HepG2 (cell line): ENCODE results near the gene HDHD3. TPM values are rescaled to one million over a fixed set of nuclear protein-coding genes. Genes with fewer than 3 reads are reported as not detected.

Experiments used
- CCDC6 ChIP-seq: sonication (generic); formaldehyde crosslinking; IDR thresholded peaks from 2 replicates; pipeline ENCODE4 v1.8.1; 2022; ENCODE audit warnings: mild to moderate bottlenecking, missing genetic modification reagents, moderate library complexity
- DPF2 ChIP-seq: sonication (generic); formaldehyde crosslinking; IDR thresholded peaks from 2 replicates; pipeline ENCODE4 v1.4.0; 2020; ENCODE audit warnings: mild to moderate bottlenecking, low read depth, missing genetic modification reagents, borderline replicate concordance
- HNRNPUL1 ChIP-seq: fragments of 200-400 bp; formaldehyde crosslinking; IDR thresholded peaks from 2 replicates; pipeline ENCODE4 v1.6.1; 2017; ENCODE audit warnings: low read depth, mild to moderate bottlenecking, low read length, moderate library complexity
- LCORL ChIP-seq, 2 experiments: fragments of 450-650 bp in 1 of 2; sonication (generic) in 1 of 2; formaldehyde crosslinking in 1 of 2; IDR thresholded peaks; 2 replicates each; pipeline versions ENCODE4 v1.5.0 to v1.6.1; 2017 to 2020; ENCODE audit warnings: antibody characterized with exemption in 1 of 2, missing genetic modification reagents in 1 of 2
- MIER3 ChIP-seq: IDR thresholded peaks from 2 replicates; pipeline ENCODE4 v1.6.1; 2016; ENCODE audit warnings: missing compliant biosample characterization, borderline replicate concordance
- NRL ChIP-seq: sonication (generic); formaldehyde crosslinking; IDR thresholded peaks from 2 replicates; pipeline ENCODE4 v1.5.0; 2020; ENCODE audit warnings: missing genetic modification reagents, mild to moderate bottlenecking, moderate library complexity, borderline replicate concordance
- RBM22 ChIP-seq: fragments of 200-400 bp; formaldehyde crosslinking; optimal IDR thresholded peaks from 2 replicates; pipeline ENCODE3; 2017; ENCODE audit warnings: mild to moderate bottlenecking, low read length, moderate library complexity
- RFX1 ChIP-seq: fragments of 450-650 bp; IDR thresholded peaks from 2 replicates; pipeline ENCODE4 v1.6.1; 2017
- SATB2 ChIP-seq: sonication (generic); formaldehyde crosslinking; IDR thresholded peaks from 2 replicates; pipeline ENCODE4 v1.5.0; 2020; ENCODE audit warnings: missing genetic modification reagents
- SMAD3 ChIP-seq: sonication (generic); formaldehyde crosslinking; IDR thresholded peaks from 2 replicates; pipeline ENCODE4 v1.4.0; 2020; ENCODE audit warnings: missing genetic modification reagents
- SOX6 ChIP-seq, 2 experiments: fragments of 450-650 bp in 1 of 2; sonication (generic) in 1 of 2; formaldehyde crosslinking in 1 of 2; IDR thresholded peaks; 2 replicates each; pipeline versions ENCODE4 v1.4.0 to v1.6.1; 2017 to 2020; ENCODE audit warnings: antibody characterized with exemption in 1 of 2, mild to moderate bottlenecking in 1 of 2, missing genetic modification reagents in 1 of 2
- UBTF ChIP-seq: sonication (generic); formaldehyde crosslinking; IDR thresholded peaks from 2 replicates; pipeline ENCODE4 v1.4.0; 2020; ENCODE audit warnings: mild to moderate bottlenecking, missing genetic modification reagents
- ZBTB42 ChIP-seq: sonication (generic); formaldehyde crosslinking; IDR thresholded peaks from 2 replicates; pipeline ENCODE4 v1.5.0; 2020; ENCODE audit warnings: mild to moderate bottlenecking, missing genetic modification reagents
- ZNF326 ChIP-seq: sonication (generic); formaldehyde crosslinking; IDR thresholded peaks from 2 replicates; pipeline ENCODE4 v1.4.0; 2020; ENCODE audit warnings: missing genetic modification reagents, borderline replicate concordance
- polyA plus RNA-seq, 8 experiments: library from polyadenylated mRNA; depleted of rRNA in 3 of 8; stranded (reverse) in 7 of 8; unstranded in 1 of 8; fragments of >200 nt; fragmentation: Illumina TruSeq in 4 of 8; extraction: Trizol in 4 of 8; gene quantifications; 2 replicates each; pipeline versions ENCODE4 v1.2.1 to v1.2.3, GENCODE V29; 2011 to 2016; ENCODE audit warnings: low read depth in 4 of 8, missing spikeins in 1 of 8, mixed read lengths in 1 of 8; ENCODE audit not compliant: insufficient read depth in 1 of 8
- total RNA-seq, 5 experiments: library from RNA; depleted of rRNA; stranded (reverse); fragments of >200 nt; fragmentation: Illumina TruSeq; extraction: Trizol; gene quantifications; 2 replicates each; pipeline ENCODE4 v1.2.3, GENCODE V29; 2016; ENCODE audit warnings: low read depth in 1 of 5
- TF ChIP-seq, protein P1 (sequence below): sonication (generic); formaldehyde crosslinking; IDR thresholded peaks from 2 replicates; pipeline ENCODE4 v1.4.0; 2020; ENCODE audit warnings: missing genetic modification reagents, borderline replicate concordance
- TF ChIP-seq, protein P2 (sequence below): sonication (generic); IDR thresholded peaks from 2 replicates; pipeline ENCODE4 v1.6.1; 2016; ENCODE audit warnings: low read depth, borderline replicate concordance
- TF ChIP-seq, protein P3 (sequence below): sonication (generic); formaldehyde crosslinking; IDR thresholded peaks from 2 replicates; pipeline ENCODE4 v1.8.0; 2022; ENCODE audit warnings: low read depth, missing genetic modification reagents

The HDHD3 gene
- total and polyA plus RNA-seq, 2 of the 13 experiments (the other 11 are each of a cell fraction or from before 2014, with no cell fraction given), result 23.1 to 38.5 TPM

DNA sequence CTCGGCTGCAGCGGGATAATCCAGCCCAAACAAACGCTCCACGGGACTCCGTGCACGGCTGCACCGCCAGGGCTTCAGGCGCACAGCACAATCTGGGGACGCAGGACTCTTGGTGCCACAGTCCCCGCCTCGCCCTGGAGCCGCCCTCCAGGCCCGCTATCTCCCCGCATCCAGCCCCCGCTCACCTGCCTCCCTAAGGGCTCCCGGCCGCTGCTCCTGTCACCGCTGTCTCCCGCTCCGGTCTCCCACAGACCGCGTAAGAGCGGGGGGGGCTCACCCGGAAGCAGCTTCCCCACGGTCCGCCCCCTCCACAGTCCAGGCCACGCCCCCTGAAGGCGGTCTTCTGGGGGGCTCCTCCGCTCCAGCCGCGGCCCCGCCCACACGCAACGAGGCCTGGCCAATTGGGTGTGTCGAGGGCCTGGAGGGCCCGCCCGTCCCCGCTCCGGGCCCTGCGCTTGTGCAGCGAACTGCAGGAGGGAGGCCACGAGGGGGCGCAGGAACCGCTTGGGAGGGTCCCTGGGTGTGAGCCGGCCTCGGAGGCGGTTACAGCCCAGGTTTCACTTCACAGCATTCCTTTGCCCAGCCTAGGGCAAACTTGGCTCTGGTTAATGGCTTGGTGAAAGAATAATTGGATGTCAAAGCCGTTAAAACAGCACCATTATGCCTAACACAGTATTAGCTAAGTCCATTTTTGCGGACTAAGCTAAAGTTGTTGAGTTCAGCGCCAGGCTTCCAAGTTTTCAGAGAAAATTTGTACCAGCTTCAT is 24.4 kb upstream of the HDHD3 start, which contains the start of gene ALAD (continued):
- peak; percentile 54 for TF ChIP-seq UBTF (CRISPR knock-in tag)
- TF ChIP-seq, protein P1, sequence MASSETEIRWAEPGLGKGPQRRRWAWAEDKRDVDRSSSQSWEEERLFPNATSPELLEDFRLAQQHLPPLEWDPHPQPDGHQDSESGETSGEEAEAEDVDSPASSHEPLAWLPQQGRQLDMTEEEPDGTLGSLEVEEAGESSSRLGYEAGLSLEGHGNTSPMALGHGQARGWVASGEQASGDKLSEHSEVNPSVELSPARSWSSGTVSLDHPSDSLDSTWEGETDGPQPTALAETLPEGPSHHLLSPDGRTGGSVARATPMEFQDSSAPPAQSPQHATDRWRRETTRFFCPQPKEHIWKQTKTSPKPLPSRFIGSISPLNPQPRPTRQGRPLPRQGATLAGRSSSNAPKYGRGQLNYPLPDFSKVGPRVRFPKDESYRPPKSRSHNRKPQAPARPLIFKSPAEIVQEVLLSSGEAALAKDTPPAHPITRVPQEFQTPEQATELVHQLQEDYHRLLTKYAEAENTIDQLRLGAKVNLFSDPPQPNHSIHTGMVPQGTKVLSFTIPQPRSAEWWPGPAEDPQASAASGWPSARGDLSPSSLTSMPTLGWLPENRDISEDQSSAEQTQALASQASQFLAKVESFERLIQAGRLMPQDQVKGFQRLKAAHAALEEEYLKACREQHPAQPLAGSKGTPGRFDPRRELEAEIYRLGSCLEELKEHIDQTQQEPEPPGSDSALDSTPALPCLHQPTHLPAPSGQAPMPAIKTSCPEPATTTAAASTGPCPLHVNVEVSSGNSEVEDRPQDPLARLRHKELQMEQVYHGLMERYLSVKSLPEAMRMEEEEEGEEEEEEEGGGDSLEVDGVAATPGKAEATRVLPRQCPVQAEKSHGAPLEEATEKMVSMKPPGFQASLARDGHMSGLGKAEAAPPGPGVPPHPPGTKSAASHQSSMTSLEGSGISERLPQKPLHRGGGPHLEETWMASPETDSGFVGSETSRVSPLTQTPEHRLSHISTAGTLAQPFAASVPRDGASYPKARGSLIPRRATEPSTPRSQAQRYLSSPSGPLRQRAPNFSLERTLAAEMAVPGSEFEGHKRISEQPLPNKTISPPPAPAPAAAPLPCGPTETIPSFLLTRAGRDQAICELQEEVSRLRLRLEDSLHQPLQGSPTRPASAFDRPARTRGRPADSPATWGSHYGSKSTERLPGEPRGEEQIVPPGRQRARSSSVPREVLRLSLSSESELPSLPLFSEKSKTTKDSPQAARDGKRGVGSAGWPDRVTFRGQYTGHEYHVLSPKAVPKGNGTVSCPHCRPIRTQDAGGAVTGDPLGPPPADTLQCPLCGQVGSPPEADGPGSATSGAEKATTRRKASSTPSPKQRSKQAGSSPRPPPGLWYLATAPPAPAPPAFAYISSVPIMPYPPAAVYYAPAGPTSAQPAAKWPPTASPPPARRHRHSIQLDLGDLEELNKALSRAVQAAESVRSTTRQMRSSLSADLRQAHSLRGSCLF (CRISPR knock-in tag), result 0 out of 2 replicates have a peak, but pooled peaks have one; percentile 15
- no peak for TF ChIP-seq RFX1
- TF ChIP-seq NRL (CRISPR knock-in tag), result 0 out of 2 replicates have a peak, but pooled peaks have one; percentile 43
- TF ChIP-seq CCDC6 (CRISPR knock-in tag), result no peak
- peak; percentile 83 for TF ChIP-seq ZBTB42
- TF ChIP-seq DPF2 (CRISPR knock-in tag), result no peak
- TF ChIP-seq MIER3 (CRISPR knock-in tag), result peak; percentile 87; the same call in 1 of the 2 replicates
- TF ChIP-seq, protein P2, sequence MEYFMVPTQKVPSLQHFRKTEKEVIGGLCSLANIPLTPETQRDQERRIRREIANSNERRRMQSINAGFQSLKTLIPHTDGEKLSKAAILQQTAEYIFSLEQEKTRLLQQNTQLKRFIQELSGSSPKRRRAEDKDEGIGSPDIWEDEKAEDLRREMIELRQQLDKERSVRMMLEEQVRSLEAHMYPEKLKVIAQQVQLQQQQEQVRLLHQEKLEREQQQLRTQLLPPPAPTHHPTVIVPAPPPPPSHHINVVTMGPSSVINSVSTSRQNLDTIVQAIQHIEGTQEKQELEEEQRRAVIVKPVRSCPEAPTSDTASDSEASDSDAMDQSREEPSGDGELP, result no peak
- TF ChIP-seq LCORL (IDR thresholded peaks at IDR 0.05), result no peak
- TF ChIP-seq LCORL (CRISPR knock-in tag; IDR thresholded peaks at IDR 0.05), result peak; percentile 79
- no peak for TF ChIP-seq RBM22
- TF ChIP-seq, protein P3, sequence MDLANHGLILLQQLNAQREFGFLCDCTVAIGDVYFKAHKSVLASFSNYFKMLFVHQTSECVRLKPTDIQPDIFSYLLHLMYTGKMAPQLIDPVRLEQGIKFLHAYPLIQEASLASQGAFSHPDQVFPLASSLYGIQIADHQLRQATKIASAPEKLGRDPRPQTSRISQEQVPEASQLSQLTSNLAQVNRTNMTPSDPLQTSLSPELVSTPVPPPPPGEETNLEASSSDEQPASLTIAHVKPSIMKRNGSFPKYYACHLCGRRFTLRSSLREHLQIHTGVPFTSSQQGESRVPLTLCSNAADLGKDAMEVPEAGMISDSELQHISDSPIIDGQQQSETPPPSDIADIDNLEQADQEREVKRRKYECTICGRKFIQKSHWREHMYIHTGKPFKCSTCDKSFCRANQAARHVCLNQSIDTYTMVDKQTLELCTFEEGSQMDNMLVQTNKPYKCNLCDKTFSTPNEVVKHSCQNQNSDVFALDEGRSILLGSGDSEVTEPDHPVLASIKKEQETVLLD (CRISPR knock-in tag), result 0 out of 2 replicates have a peak, but pooled peaks have one; percentile 36
- no peak for TF ChIP-seq ZNF326 (CRISPR knock-in tag)
- peak; percentile 84; the same call in 1 of the 2 replicates for TF ChIP-seq SMAD3 (CRISPR knock-in tag)
- no peak for TF ChIP-seq SATB2 (CRISPR knock-in tag)
- TF ChIP-seq SOX6 (IDR thresholded peaks at IDR 0.05), result no peak
- TF ChIP-seq SOX6 (CRISPR knock-in tag; IDR thresholded peaks at IDR 0.05), result peak; percentile 52; the same call in 1 of the 2 replicates
- peak; percentile 72; the same call in 1 of the 2 replicates for TF ChIP-seq HNRNPUL1
